Panc1 (cell line): Measurements from ENCODE around the gene CRKL.

Experiments
- CTCF ChIP-seq: fragments of 450-650 bp; IDR thresholded peaks from 2 replicates; pipeline ENCODE4 v1.5.1; 2017; ENCODE audit warnings: mild to moderate bottlenecking
- REST ChIP-seq, 2 experiments: IDR thresholded peaks; 2 replicates each; pipeline ENCODE4 v1.6.1; 2011 to 2012; ENCODE audit warnings: low read depth in 2 of 2, control low read depth in 1 of 2, low read length in 1 of 2, mild to moderate bottlenecking in 1 of 2, moderate library complexity in 1 of 2; ENCODE audit not compliant: insufficient read depth in 1 of 2

- no peak for TF ChIP-seq REST (IDR thresholded peaks at IDR 0.05; ENCODE audit: insufficient read depth in 1 of 2, low read depth in 2 of 2, low read length in 1 of 2)
- TF ChIP-seq CTCF = no peak
Observed at GRCh38 chr22:20889904-20890540, 27.2 kb upstream of the CRKL start.
